ENCODE measurements around the gene STAG3. TPM values are rescaled to one million over a fixed set of nuclear protein-coding genes. Genes with fewer than 3 reads are reported as not detected.

Gene STAG3
- total and polyA plus RNA-seq, 9 of the 15 experiments (the other 6 are each of a cell fraction or from before 2014, with no cell fraction given): 0.54 to 2.5 (median 1.7) TPM

DNA sequence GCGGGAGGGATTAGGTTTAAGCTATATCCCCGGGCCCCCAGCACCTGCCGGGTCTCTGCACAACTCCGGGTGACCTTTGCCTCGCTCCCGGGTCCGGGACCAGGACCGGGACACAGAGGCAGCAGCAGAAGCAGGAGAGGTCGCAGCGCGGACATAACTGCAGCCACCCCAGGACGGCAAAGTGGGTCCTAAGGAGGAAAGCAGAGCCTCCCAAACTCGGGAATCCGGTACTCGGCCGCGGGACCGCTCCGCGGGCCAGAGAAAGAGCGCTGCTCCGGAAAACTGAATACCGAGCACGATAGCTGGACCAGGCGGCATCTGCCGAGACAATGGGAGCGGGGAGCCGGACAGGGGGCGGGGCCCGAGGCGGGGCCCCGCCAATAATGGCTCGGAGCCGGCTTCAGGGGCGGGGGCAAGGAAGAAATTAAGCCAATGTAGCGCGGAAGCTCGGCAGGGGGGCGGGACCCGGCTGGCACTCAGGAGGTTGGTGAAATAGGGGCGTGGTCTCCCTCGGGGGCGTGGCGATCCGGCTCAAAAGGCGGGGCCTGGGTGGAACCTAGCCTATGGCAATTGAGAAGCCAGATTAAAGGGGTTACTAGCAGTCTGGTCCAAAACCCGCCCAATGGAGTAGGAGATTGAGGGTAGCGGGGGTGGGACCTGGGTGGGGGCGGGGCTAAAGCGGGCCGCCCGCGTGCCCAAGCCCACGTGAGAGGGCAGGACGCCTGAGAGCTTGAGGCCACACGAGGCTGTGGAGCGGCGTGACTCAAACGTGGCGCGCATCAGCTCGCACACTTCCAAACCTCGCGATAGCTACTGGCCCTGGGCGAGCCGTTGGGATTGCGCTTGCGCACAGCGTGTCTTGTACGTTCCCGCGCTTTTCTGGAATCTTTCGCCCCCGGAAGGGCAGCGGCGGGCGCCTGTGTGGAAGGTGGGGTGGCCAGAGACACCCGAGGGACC lies at the start of gene STAG3, which contains the start of gene GPC2 (continued):
- TF ChIP-seq ZNF584 (CRISPR knock-in tag; IDR thresholded peaks at IDR 0.05; ENCODE audit: low read depth): no peak
- TF ChIP-seq ZBTB17 (CRISPR knock-in tag; IDR thresholded peaks at IDR 0.05): peak; percentile 55; the same call in 1 of the 2 replicates
- TF ChIP-seq, protein P1, sequence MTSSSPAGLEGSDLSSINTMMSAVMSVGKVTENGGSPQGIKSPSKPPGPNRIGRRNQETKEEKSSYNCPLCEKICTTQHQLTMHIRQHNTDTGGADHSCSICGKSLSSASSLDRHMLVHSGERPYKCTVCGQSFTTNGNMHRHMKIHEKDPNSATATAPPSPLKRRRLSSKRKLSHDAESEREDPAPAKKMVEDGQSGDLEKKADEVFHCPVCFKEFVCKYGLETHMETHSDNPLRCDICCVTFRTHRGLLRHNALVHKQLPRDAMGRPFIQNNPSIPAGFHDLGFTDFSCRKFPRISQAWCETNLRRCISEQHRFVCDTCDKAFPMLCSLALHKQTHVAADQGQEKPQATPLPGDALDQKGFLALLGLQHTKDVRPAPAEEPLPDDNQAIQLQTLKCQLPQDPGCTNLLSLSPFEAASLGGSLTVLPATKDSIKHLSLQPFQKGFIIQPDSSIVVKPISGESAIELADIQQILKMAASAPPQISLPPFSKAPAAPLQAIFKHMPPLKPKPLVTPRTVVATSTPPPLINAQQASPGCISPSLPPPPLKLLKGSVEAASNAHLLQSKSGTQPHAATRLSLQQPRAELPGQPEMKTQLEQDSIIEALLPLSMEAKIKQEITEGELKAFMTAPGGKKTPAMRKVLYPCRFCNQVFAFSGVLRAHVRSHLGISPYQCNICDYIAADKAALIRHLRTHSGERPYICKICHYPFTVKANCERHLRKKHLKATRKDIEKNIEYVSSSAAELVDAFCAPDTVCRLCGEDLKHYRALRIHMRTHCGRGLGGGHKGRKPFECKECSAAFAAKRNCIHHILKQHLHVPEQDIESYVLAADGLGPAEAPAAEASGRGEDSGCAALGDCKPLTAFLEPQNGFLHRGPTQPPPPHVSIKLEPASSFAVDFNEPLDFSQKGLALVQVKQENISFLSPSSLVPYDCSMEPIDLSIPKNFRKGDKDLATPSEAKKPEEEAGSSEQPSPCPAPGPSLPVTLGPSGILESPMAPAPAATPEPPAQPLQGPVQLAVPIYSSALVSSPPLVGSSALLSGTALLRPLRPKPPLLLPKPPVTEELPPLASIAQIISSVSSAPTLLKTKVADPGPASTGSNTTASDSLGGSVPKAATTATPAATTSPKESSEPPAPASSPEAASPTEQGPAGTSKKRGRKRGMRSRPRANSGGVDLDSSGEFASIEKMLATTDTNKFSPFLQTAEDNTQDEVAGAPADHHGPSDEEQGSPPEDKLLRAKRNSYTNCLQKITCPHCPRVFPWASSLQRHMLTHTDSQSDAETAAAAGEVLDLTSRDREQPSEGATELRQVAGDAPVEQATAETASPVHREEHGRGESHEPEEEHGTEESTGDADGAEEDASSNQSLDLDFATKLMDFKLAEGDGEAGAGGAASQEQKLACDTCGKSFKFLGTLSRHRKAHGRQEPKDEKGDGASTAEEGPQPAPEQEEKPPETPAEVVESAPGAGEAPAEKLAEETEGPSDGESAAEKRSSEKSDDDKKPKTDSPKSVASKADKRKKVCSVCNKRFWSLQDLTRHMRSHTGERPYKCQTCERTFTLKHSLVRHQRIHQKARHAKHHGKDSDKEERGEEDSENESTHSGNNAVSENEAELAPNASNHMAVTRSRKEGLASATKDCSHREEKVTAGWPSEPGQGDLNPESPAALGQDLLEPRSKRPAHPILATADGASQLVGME (CRISPR knock-in tag; IDR thresholded peaks at IDR 0.05): peak; percentile 68; the same call in 1 of the 2 replicates
- TF ChIP-seq TARDBP (IDR thresholded peaks at IDR 0.05): no peak
- peak; percentile 29 for TF ChIP-seq ZNF146 (CRISPR knock-in tag; IDR thresholded peaks at IDR 0.05; ENCODE audit: unreplicated experiment)
- TF ChIP-seq DACH1 (IDR thresholded peaks at IDR 0.05; ENCODE audit: partially characterized antibody): no peak
- TF ChIP-seq, protein P2, sequence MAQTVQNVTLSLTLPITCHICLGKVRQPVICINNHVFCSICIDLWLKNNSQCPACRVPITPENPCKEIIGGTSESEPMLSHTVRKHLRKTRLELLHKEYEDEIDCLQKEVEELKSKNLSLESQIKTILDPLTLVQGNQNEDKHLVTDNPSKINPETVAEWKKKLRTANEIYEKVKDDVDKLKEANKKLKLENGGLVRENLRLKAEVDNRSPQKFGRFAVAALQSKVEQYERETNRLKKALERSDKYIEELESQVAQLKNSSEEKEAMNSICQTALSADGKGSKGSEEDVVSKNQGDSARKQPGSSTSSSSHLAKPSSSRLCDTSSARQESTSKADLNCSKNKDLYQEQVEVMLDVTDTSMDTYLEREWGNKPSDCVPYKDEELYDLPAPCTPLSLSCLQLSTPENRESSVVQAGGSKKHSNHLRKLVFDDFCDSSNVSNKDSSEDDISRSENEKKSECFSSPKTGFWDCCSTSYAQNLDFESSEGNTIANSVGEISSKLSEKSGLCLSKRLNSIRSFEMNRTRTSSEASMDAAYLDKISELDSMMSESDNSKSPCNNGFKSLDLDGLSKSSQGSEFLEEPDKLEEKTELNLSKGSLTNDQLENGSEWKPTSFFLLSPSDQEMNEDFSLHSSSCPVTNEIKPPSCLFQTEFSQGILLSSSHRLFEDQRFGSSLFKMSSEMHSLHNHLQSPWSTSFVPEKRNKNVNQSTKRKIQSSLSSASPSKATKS (CRISPR knock-in tag; IDR thresholded peaks at IDR 0.05): no peak
- TF ChIP-seq CBX5 (IDR thresholded peaks at IDR 0.05; ENCODE audit: borderline replicate concordance, low read depth): no peak
- TF ChIP-seq TCF3 (CRISPR knock-in tag; IDR thresholded peaks at IDR 0.05): no peak
- TF ChIP-seq MTA3 (IDR thresholded peaks at IDR 0.05; ENCODE audit: borderline replicate concordance): 0 out of 2 replicates have a peak, but pooled peaks have one; percentile 36
- TF ChIP-seq RBBP5 (IDR thresholded peaks at IDR 0.05; ENCODE audit: borderline replicate concordance, insufficient read depth, low read length, poor library complexity, severe bottlenecking): no peak
- TF ChIP-seq HDGF (IDR thresholded peaks at IDR 0.05): no peak
- TF ChIP-seq SIN3A (IDR thresholded peaks at IDR 0.05; ENCODE audit: borderline replicate concordance in 2 of 2, control insufficient read depth in 1 of 2, low read depth in 2 of 2, low read length in 2 of 2): no peak
- no peak for TF ChIP-seq ZNF23 (CRISPR knock-in tag; IDR thresholded peaks at IDR 0.05)
- no peak for TF ChIP-seq SRSF9 (IDR thresholded peaks at IDR 0.05; ENCODE audit: borderline replicate concordance, low read depth, low read length)

All from K562 (cell line).